ENCODE results near the gene SKAP1. TPM values are rescaled to one million over a fixed set of nuclear protein-coding genes. Genes with fewer than 3 reads are reported as not detected.
"Not testable (repeated sequence)": the region's sequence is repeated elsewhere in the genome, so short reads cannot be mapped to it uniquely, and the experiment has no call there.

Gene SKAP1
- total RNA-seq, 4 donors from 2014 or later, result 1.1 to 12.1 (median 1.8) TPM; not detected in 1

DNA sequence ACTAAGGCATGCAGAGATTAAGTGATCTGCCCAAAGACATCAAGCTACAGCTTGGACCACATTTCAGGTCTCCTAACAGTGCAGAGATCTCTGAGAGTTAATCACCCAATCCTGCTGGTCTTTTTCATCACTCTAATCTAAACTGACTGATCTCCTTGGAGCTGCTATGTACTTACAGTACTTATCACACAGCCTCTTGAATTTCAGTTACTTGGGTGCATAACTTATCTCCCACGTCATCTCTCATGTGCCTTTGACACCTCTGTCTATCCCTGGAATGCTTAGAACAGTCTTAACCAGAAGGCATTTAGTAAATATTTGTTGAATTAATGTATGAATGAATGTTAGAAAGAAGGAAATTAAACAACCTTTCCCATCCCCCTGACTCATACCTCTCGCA is 183.4 kb downstream of the SKAP1 start:
- ATAC-seq, result no peak
- no peaks in the 10 kb centered on the region for H3K36me3 ChIP-seq
- WGBS, 2 donors (ENCODE audit: low coverage in 1 of 2), result 50 to 66% methylated on average over 2 of the region's 2 CpGs
- peaks cover 21% of the 10 kb centered on the region for H3K27me3 ChIP-seq
- TF ChIP-seq, protein P1, sequence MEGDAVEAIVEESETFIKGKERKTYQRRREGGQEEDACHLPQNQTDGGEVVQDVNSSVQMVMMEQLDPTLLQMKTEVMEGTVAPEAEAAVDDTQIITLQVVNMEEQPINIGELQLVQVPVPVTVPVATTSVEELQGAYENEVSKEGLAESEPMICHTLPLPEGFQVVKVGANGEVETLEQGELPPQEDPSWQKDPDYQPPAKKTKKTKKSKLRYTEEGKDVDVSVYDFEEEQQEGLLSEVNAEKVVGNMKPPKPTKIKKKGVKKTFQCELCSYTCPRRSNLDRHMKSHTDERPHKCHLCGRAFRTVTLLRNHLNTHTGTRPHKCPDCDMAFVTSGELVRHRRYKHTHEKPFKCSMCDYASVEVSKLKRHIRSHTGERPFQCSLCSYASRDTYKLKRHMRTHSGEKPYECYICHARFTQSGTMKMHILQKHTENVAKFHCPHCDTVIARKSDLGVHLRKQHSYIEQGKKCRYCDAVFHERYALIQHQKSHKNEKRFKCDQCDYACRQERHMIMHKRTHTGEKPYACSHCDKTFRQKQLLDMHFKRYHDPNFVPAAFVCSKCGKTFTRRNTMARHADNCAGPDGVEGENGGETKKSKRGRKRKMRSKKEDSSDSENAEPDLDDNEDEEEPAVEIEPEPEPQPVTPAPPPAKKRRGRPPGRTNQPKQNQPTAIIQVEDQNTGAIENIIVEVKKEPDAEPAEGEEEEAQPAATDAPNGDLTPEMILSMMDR (IDR thresholded peaks at IDR 0.05), result no peak
- no peaks in the 10 kb centered on the region for H3K4me1 ChIP-seq
- no peaks in the 10 kb centered on the region for H3K9me3 ChIP-seq
- no peak overlapping the region for H3K27ac ChIP-seq
- no peak overlapping the region for H3K4me3 ChIP-seq

DNA sequence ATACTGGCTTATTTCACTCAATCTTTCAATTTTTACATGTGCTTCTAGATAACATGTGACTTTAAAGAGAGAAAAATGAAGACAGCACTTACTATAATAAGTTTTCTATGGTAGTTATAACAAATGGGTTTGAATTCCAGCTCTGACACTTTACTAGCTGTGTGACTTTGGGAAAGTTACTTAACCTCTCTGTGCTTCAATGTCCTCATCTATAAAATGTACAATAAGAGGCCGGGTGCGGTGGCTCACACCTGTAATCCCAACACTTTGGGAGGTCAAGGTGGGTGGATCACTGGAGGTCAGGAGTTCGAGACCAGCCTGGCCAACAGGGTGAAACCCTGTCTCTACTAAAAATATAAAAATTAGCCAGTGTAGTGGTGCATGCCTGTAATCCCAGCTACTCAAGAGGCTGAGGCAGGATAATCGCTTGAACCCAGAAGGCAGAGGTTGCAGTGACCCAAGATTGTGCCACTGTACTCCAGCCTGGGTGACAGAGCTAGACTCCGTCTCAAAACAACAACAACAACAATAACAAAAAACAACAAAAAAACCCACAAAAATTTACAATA is 184.5 kb downstream of the SKAP1 start:
- H3K36me3 ChIP-seq, H3K9me3 ChIP-seq, H3K27ac ChIP-seq, ATAC-seq, H3K4me1 ChIP-seq, H3K4me3 ChIP-seq: not testable (repeated sequence)
- peaks cover 18% of the 10 kb centered on the region for H3K27me3 ChIP-seq
- WGBS, 2 donors (ENCODE audit: low coverage in 1 of 2), result 83 to 85% methylated on average over 3 to 4 of the region's 5 CpGs

DNA sequence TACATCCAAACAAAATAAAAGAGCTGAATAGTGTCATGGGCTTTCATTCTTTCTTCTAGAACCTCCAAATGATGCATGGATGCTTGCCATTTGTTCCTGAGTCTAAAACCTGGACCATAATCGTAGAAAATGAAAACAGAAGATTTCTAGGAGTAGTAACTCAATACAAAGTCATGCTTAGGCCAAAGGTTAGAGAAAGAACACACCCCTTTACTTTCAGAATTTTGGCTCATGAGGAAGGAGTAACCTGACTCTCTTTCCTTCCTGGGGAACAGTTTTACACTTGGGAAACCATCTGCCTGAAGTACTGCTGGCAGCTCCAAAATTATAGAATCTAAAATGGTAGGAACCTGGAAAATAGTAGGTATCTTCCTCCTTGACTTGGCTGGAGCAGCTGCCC is 185.2 kb downstream of the SKAP1 start:
- Histone ChIP-seq H3K27me3 (peaks cover 18% of the 10 kb centered on the region), H3K4me1 (peaks cover 2 to 17% (median 12%) of the 10 kb centered on the region in 3 donors), H3K36me3 (no peaks in the 10 kb centered on the region), H3K9me3 (no peaks in the 10 kb centered on the region), H3K4me3 (no peak overlapping the region), H3K27ac (no peak overlapping the region)
- no peak for TF ChIP-seq EP300 (IDR thresholded peaks at IDR 0.05)
- no peak for TF ChIP-seq POLR2A (IDR thresholded peaks at IDR 0.05)
- TF ChIP-seq, protein P1 (IDR thresholded peaks at IDR 0.05), result no peak
- TF ChIP-seq POLR2AphosphoS5 (IDR thresholded peaks at IDR 0.05), result no peak
- WGBS, 2 donors (ENCODE audit: low coverage in 1 of 2), result 56 to 90% methylated on average over 1 of the region's 1 CpG
- no peak for ATAC-seq

DNA sequence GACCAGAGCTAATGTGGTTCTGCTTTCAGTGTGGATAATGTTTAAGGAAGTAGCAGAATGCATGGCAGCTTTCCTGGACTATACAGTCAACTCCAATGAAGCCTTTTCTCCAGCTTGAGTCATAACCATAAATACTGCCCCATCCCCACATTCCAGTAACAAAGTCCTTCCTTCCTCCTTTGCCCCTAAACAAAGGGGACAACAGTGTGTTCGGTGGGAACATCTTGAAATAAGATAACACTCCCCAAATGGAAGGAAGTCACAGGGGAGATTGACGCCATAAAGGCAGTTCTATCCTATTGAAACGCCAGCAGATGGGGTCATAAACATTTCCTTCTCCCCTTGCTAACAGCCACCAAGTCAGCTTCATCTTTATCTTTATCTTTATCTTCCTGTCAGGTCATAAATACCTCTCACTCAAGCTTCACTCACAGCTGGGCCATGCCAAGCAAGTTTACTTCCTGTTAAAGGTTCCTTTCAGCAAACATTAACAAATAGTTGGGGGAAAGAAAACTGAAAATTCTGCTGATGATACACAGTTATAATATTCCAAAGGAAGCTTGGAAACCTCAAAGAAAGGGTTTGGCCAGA is 185.8 kb downstream of the SKAP1 start:
- ATAC-seq, result no peak
- Histone ChIP-seq H3K4me3 (no peak overlapping the region), H3K9me3 (no peaks in the 10 kb centered on the region), H3K27ac (no peak overlapping the region), H3K36me3 (no peaks in the 10 kb centered on the region), H3K4me1 (peaks cover 2 to 20% (median 12%) of the 10 kb centered on the region in 3 donors), H3K27me3 (peaks cover 18% of the 10 kb centered on the region)
- 30 to 36% methylated on average over 3 of the region's 3 CpGs for WGBS, 2 donors (ENCODE audit: low coverage in 1 of 2)
- TF ChIP-seq EP300 (IDR thresholded peaks at IDR 0.05), result no peak
- TF ChIP-seq, protein P1 (IDR thresholded peaks at IDR 0.05), result no peak
- TF ChIP-seq POLR2AphosphoS5 (IDR thresholded peaks at IDR 0.05), result no peak
- TF ChIP-seq POLR2A (IDR thresholded peaks at IDR 0.05), result no peak

DNA sequence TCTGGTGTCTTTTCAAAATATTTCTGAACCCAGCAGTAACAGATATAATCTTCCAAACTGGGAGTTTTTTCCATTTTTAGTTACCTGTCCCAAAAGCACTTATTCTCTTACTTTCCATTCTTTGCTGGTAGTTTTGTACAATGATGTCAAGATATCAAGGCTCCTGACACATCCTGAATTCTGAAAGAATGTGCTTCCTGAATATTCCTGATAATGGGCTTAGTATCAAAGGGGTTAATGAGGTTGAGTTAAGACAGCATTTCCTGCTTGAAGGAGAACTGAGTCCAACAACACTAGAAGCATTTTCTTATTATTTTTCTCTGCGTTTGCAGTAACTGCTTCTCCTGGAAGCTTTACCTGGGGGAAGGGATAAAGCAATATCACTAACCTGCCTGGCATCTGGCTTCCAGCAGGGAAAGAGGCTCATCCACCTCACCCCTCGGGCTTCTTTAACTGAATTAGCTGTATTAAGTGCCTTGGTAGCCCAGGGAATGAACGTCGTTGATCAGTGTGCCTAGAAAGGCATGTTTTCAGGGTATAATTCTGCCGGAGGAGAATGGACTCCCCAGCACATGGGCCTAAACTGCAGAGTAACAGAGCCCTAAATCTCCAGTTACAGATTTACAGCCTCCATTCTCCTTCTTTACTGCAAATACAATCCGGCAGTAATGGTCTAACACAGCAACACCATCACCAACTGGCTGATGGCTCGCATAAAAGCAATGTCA is 188.1 kb downstream of the SKAP1 start:
- H3K4me3 ChIP-seq, result no peak overlapping the region
- WGBS, 2 donors (ENCODE audit: low coverage in 1 of 2), result 77 to 79% methylated on average over 4 to 6 of the region's 7 CpGs
- ATAC-seq, result no peak
- H3K27ac ChIP-seq, result no peak overlapping the region
- H3K27me3 ChIP-seq, result peaks cover 12% of the 10 kb centered on the region
- TF ChIP-seq EP300 (IDR thresholded peaks at IDR 0.05), result no peak
- TF ChIP-seq POLR2AphosphoS5 (IDR thresholded peaks at IDR 0.05), result no peak
- no peak for TF ChIP-seq POLR2A (IDR thresholded peaks at IDR 0.05)
- TF ChIP-seq, protein P1 (IDR thresholded peaks at IDR 0.05), result no peak
- no peaks in the 10 kb centered on the region for H3K36me3 ChIP-seq
- no peaks in the 10 kb centered on the region for H3K9me3 ChIP-seq
- peaks cover 2 to 20% (median 12%) of the 10 kb centered on the region in 3 donors for H3K4me1 ChIP-seq

Measured in gastroesophageal sphincter (tissue), 4 donors.